GM18526 (cell line): ENCODE data around the gene ZNF208.

Experiments used
- POLR2A ChIP-seq: IDR thresholded peaks from 3 replicates; pipeline ENCODE4 v1.6.1; 2011; ENCODE audit not compliant: insufficient read length; ENCODE audit errors: extremely low read depth

The ZNF208 gene

DNA sequence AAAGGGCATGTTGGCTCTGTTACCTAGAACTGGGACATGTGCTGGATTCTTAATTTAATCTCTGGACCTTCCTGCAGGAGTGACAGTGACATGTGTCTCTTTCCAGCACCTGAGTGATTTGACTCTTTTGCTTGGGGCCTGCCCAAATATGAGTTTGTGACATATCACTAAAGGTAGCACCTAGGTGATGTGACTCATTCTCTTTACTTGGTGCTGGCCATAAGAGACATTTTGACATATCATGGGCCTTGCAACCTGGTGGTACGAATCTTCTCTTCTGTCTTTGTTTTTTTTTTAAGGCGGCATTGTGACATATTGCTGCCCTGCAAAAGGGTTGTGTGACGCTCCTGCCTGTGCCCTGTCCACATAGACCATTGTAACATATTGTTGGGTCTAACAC is 108.9 kb downstream of the ZNF208 start:
- no peak for TF ChIP-seq POLR2A

DNA sequence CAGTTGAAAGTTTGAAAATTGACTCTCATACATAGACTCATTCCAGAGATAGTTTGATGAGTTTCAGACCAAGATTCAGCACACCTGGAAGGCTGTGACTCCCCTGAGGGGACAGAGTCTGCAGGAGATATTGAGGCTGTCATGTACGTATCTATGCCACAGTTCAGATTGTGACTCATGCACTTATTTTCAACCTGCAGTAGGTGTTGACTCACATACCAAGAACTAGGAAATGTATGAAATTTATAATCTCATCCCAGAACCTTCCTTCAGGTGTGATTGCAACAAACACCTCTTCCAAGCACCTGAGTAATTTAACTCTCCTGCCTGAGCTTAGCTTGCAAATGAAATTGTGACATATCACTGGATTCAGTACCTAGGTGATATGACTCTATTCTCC is 110.3 kb downstream of the ZNF208 start:
- no peak for TF ChIP-seq POLR2A

DNA sequence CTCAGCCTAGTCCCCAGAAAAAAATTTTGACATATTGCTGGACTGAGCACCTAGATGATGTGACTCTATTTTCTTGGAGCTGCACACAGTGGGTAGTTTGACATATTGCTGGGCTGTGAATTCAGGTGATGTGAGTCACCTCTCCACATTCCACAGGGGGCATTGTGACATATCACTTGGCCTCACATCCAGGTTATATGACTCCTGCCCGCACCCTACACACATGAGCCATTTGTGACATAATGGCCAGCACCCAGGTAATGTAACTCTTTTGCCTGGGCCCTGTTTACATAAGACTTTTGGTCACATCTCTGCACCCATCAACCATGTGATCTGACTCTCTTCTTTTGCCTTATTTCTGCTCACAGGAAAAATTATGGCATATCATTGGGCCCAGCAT is 119.7 kb downstream of the ZNF208 start:
- TF ChIP-seq POLR2A, result no peak

DNA sequence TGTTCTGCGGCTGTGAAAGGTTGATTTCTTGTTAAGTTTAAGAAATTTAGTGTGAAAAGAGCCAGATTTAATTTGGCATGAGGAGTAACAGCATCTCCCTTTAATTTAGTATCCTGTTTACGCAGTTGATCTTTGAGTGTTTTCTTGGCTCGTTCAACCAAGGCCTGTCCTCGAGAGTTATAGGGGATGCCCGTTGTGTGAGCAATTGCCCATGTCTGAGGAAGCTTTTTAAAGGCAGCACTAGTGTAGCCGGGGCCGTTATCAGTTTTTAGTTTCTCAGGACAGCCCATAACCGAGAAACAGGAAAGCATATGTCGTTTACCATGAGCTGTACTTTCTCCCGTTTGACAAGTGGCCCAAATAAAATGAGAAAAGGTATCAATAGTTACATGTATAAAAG is 127.2 kb downstream of the ZNF208 start:
- TF ChIP-seq POLR2A, result no peak
